GM06990 (cell line): ENCODE results near the gene MFSD11.
"Not testable (repeated sequence)": the region's sequence is repeated elsewhere in the genome, so short reads cannot be mapped to it uniquely, and the experiment has no call there.

Experiments
- DNase-seq: peaks from one replicate; pipeline ENCODE4 v3.0.0-alpha.2; 2011; ENCODE audit not compliant: insufficient read length; ENCODE audit errors: extremely low read depth
- H3K27me3 ChIP-seq: replicated peaks from 2 replicates; pipeline ENCODE4 v1.6.0; 2011; ENCODE audit warnings: low read length; ENCODE audit not compliant: control insufficient read depth, insufficient read depth
- H3K36me3 ChIP-seq: 2 replicates; pipeline ENCODE4 v1.5.1; 2011; ENCODE audit warnings: low read length; ENCODE audit not compliant: control insufficient read depth, insufficient read depth
- H3K4me3 ChIP-seq: replicated peaks from 2 replicates; pipeline ENCODE4 v1.5.1; 2011; ENCODE audit warnings: low read depth, mild to moderate bottlenecking, control low read depth, low read length
- CTCF ChIP-seq: IDR thresholded peaks from 2 replicates; pipeline ENCODE4 v1.5.1; 2011; ENCODE audit warnings: low read length, control low read depth, mild to moderate bottlenecking, inconsistent platforms; ENCODE audit not compliant: insufficient read depth, poor library complexity, severe bottlenecking

MFSD11 gene

GRCh38 chr17:76736349-76737081 is 1.4 kb upstream of the MFSD11 start:
- Histone ChIP-seq H3K36me3 (peaks cover 12% of the 10 kb centered on the region), H3K27me3 (no peaks in the 10 kb centered on the region), H3K4me3 (peak overlapping the region; percentile 100)
- peak; percentile 82 for DNase-seq
- no peak for TF ChIP-seq CTCF

- H3K27me3 ChIP-seq: no peaks in the 10 kb centered on the region
- no peak for TF ChIP-seq CTCF
Measured at GRCh38 chr17:76737082-76737675, 740 bp upstream of the MFSD11 start, which contains the start of gene SRSF2. SRSF2 (minus strand) TSS chr17:76737331; CDS start chr17:76737160, 171 bp downstream.

GRCh38 chr17:76738468-76738850 is 540 bp downstream of the MFSD11 start:
- no peak for DNase-seq
- Histone ChIP-seq H3K4me3 (peak overlapping the region; percentile 93), H3K27me3 (no peaks in the 10 kb centered on the region), H3K36me3 (peaks cover 10% of the 10 kb centered on the region)
- TF ChIP-seq CTCF: no peak

More at GRCh38 chr17:76737082-76737675, 740 bp upstream of the MFSD11 start, which contains the start of gene SRSF2:
- H3K36me3 ChIP-seq: peaks cover 12% of the 10 kb centered on the region
- DNase-seq: peak; percentile 99
- peak within 1 kb of the TSS; percentile 100 for H3K4me3 ChIP-seq

GRCh38 chr17:76739568-76740115 is 1.7 kb downstream of the MFSD11 start:
- not testable (repeated sequence) for H3K4me3 ChIP-seq, DNase-seq, H3K36me3 ChIP-seq, H3K27me3 ChIP-seq

- Histone ChIP-seq H3K36me3 (peaks cover 7% of the 10 kb centered on the region), H3K27me3 (no peaks in the 10 kb centered on the region), H3K4me3 (no peak overlapping the region)
- DNase-seq: no peak
- no peak for TF ChIP-seq CTCF
Measured at GRCh38 chr17:76740329-76741118, 2.6 kb downstream of the MFSD11 start.
